Measurements from ENCODE around the gene PSMA1. TPM values are rescaled to one million over a fixed set of nuclear protein-coding genes. Genes with fewer than 3 reads are reported as not detected.

The PSMA1 gene
- total and polyA plus RNA-seq, 2 of the 13 experiments (the other 11 are each of a cell fraction or from before 2014, with no cell fraction given), result 188 to 229 TPM

DNA sequence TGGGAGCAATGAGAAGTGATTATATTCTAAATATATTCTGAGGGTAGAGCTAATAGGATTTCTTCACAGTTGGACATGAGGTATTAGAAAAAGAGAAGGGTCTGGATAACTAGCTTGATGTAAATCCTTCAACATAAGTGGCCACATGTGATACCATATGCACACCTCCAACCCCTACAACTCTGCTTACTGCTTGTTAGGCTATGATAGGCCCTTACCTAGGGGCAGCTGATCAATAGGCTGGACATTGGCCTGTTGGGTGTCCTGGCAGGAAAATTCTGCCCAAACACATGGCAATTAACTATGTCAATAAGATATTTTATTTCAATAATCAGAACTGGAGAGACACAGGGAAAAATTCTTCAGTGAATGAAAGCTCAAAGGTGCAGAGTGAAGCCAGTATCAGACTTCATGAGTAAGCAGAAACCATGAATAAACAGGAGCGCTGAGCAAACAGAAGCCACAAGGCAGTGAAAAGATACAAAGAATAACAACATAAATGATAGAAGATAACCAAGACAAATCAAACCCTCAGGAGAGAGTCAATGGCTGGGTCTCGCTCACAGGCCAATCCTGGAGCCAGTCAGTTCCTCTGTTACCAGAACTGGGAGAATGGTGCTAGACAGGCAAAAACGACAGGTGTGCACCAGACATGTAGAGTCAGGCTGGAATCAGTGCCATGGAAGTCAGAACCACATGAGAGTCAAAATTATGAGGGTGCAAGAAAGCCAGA lies 46.3 kb upstream of the PSMA1 start (continued):
- no peak for TF ChIP-seq HMG20A (CRISPR knock-in tag; IDR thresholded peaks at IDR 0.05; ENCODE audit: borderline replicate concordance)
- no peak for TF ChIP-seq ZNF260 (CRISPR knock-in tag; IDR thresholded peaks at IDR 0.05; ENCODE audit: borderline replicate concordance, low read depth)
- peak; percentile 44; the same call in 1 of the 2 replicates for TF ChIP-seq FOXA3 (CRISPR knock-in tag; IDR thresholded peaks at IDR 0.05)
- no peak for TF ChIP-seq MTA1 (CRISPR knock-in tag; IDR thresholded peaks at IDR 0.05; ENCODE audit: borderline replicate concordance)
- TF ChIP-seq SALL1 (CRISPR knock-in tag; IDR thresholded peaks at IDR 0.05), result peak; percentile 45; the same call in 1 of the 2 replicates
- TF ChIP-seq, protein P1, sequence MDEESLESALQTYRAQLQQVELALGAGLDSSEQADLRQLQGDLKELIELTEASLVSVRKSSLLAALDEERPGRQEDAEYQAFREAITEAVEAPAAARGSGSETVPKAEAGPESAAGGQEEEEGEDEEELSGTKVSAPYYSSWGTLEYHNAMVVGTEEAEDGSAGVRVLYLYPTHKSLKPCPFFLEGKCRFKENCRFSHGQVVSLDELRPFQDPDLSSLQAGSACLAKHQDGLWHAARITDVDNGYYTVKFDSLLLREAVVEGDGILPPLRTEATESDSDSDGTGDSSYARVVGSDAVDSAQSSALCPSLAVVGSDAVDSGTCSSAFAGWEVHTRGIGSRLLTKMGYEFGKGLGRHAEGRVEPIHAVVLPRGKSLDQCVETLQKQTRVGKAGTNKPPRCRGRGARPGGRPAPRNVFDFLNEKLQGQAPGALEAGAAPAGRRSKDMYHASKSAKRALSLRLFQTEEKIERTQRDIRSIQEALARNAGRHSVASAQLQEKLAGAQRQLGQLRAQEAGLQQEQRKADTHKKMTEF (CRISPR knock-in tag; IDR thresholded peaks at IDR 0.05), result no peak
- TF ChIP-seq AHDC1 (CRISPR knock-in tag; IDR thresholded peaks at IDR 0.05; ENCODE audit: borderline replicate concordance), result peak; percentile 28; the same call in 1 of the 2 replicates
- TF ChIP-seq FOXA1 (IDR thresholded peaks at IDR 0.05), result peak; percentile 48; the same call in 1 of the 2 replicates
- TF ChIP-seq FOXA1 (CRISPR knock-in tag; IDR thresholded peaks at IDR 0.05), result peak; percentile 35; the same call in 1 of the 2 replicates
- no peak for TF ChIP-seq RAD51 (IDR thresholded peaks at IDR 0.05; ENCODE audit: borderline replicate concordance)
- 0 out of 2 replicates have a peak, but pooled peaks have one; percentile 27 for TF ChIP-seq ZNF501 (CRISPR knock-in tag; IDR thresholded peaks at IDR 0.05)
- no peak for TF ChIP-seq ZNF337 (CRISPR knock-in tag; IDR thresholded peaks at IDR 0.05; ENCODE audit: borderline replicate concordance, low read depth)
- TF ChIP-seq MAFK (conservative IDR thresholded peaks at IDR 0.05 in 1 of 2, IDR thresholded peaks at IDR 0.05 in 1 of 2; ENCODE audit: low read length in 2 of 2), result peak; percentile 82 to 91
- no peak for TF ChIP-seq STAT5B (CRISPR knock-in tag; IDR thresholded peaks at IDR 0.05)
- TF ChIP-seq TBX2 (CRISPR knock-in tag; IDR thresholded peaks at IDR 0.05; ENCODE audit: borderline replicate concordance), result peak; percentile 10; the same call in 1 of the 2 replicates
- TF ChIP-seq AGO1 (IDR thresholded peaks at IDR 0.05; ENCODE audit: low read depth, low read length, poor library complexity, severe bottlenecking), result no peak
- TF ChIP-seq AFF4 (CRISPR knock-in tag; IDR thresholded peaks at IDR 0.05), result no peak
- TF ChIP-seq NFE2L2 (IDR thresholded peaks at IDR 0.05; ENCODE audit: low read length), result peak; percentile 36; the same call in 1 of the 2 replicates
